ENCODE results near the gene SLC2A10.
A peak's percentile ranks its signal among the peaks of the same experiment; 100 is the strongest.

- TF ChIP-seq CTCF (IDR thresholded peaks at IDR 0.05) (peak in 3 of 4 experiments; percentile 10 to 30 (median 27)), POLR2A (IDR thresholded peaks at IDR 0.05) (no peak), EP300 (IDR thresholded peaks at IDR 0.05) (no peak), POLR2AphosphoS5 (IDR thresholded peaks at IDR 0.05) (no peak)
These were observed 57.8 kb downstream of the SLC2A10 start for GRCh38 chr20:46767127-46767761.
